ENCODE results near the gene OPRPN. TPM values are rescaled to one million over a fixed set of nuclear protein-coding genes. Genes with fewer than 3 reads are reported as not detected.

OPRPN gene, protein sequence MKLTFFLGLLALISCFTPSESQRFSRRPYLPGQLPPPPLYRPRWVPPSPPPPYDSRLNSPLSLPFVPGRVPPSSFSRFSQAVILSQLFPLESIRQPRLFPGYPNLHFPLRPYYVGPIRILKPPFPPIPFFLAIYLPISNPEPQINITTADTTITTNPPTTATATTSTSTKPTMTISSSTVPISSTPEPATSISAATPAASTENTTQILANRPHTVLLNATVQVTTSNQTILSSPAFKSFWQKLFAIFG
- total RNA-seq: not detected

DNA sequence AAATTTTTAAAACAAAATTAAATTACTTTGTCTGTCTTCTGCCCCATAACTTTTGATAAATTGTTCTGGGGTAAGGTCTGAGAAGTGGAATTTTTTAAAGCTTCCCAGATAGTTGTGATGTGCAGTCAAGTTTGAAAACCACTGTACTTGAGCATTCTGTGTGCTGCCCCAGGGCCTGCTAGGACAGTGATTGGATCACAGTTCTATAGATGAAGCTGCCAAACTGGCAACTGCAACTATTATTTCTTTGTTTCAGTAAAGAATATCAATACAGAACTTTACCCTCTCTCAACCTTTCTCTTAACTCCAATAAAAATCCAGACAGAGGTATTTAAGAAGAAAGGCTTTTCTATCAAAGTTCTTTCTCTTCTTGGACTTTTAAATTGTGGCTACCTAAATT lies at the start of gene OPRPN:
Gene OPRPN (plus strand): TSS at position 361 of the 400 bp plus-strand sequence. CDS start 1,346 bp downstream, outside the sequence.
- no peaks in the 10 kb centered on the region for H3K36me3 Mint-ChIP-seq
- no peak within 1 kb of the TSS for H3K4me3 Mint-ChIP-seq
- H3K27ac Mint-ChIP-seq: no peak within 1 kb of the TSS
- H3K27me3 Mint-ChIP-seq: no peaks in the 10 kb centered on the region
- no peaks in the 10 kb centered on the region for H3K4me1 Mint-ChIP-seq
- DNase-seq: no peak
- no peaks in the 10 kb centered on the region for H3K9me3 Mint-ChIP-seq

- Mint-ChIP-seq H3K36me3 (no peaks in the 10 kb centered on the region), H3K4me1 (no peaks in the 10 kb centered on the region), H3K27ac (no peak overlapping the region), H3K9me3 (no peaks in the 10 kb centered on the region), H3K4me3 (no peak overlapping the region), H3K27me3 (no peaks in the 10 kb centered on the region)
- DNase-seq: no peak
These were observed 41.6 kb upstream of the OPRPN start for GRCh38 chr4:70356185-70356584.

DNA sequence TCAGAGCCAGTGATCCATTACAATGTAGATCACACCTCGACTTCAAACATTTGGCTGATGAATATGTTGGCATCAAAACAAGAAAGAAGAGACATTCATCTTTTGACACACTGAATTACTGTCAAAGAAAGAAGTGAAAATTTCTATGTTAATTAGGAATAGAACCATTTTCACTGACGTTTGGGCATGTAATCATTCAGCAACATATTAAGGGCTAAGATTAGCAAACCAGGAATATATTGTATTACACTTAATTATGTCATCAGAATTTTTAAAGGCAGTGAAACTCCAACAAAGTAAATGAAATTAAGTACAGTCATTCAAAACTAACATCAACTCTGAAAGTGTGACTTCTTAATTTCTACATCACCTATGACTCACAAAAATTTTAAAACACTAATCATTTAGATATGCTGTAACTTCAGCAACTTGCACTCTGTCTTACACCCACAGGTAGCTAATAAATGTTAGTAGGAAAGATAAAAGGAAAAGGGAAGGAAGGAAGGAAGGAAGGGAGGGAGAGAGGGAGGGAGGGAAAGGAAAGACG lies 38.6 kb upstream of the OPRPN start:
- no peaks in the 10 kb centered on the region for H3K4me1 Mint-ChIP-seq
- H3K9me3 Mint-ChIP-seq: no peaks in the 10 kb centered on the region
- no peak overlapping the region for H3K27ac Mint-ChIP-seq
- no peaks in the 10 kb centered on the region for H3K27me3 Mint-ChIP-seq
- no peaks in the 10 kb centered on the region for H3K36me3 Mint-ChIP-seq
- H3K4me3 Mint-ChIP-seq: no peak overlapping the region
- no peak for DNase-seq

- no peaks in the 10 kb centered on the region for H3K36me3 Mint-ChIP-seq
- no peak within 1 kb of the TSS for H3K4me3 Mint-ChIP-seq
- no peak within 1 kb of the TSS for H3K27ac Mint-ChIP-seq
- H3K27me3 Mint-ChIP-seq: no peaks in the 10 kb centered on the region
- DNase-seq: no peak
- H3K4me1 Mint-ChIP-seq: no peaks in the 10 kb centered on the region
- H3K9me3 Mint-ChIP-seq: no peaks in the 10 kb centered on the region
These were observed 37.3 kb upstream of the OPRPN start, which contains the start of gene SMR3A for GRCh38 chr4:70360460-70360859. Gene SMR3A (plus strand): TSS chr4:70360760. CDS start chr4:70362116, 1,356 bp downstream.

DNA sequence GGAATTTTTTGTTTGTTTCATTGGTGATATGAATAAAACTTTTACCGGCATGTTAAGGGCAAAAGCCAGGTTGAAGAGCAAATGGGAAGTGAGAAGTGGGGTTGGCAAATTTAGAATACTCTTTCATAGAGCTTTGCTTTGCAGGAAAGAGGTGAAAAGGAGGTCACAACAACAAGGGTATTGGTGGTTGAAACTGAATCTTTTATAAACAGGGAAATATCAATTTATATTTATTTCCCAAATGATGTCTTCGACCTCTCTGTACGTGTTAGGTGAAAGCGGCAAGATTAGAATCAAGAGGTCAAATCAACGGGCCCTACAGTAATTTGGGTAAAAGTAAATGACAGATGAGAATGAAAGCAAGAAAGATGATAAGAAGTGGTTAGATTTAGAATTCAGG lies 33.7 kb upstream of the OPRPN start:
- Mint-ChIP-seq H3K9me3 (no peaks in the 10 kb centered on the region), H3K4me3 (no peak overlapping the region), H3K4me1 (no peaks in the 10 kb centered on the region), H3K36me3 (no peaks in the 10 kb centered on the region), H3K27ac (no peak overlapping the region), H3K27me3 (no peaks in the 10 kb centered on the region)
- DNase-seq: no peak

- DNase-seq: no peak
- H3K27ac Mint-ChIP-seq: no peak overlapping the region
- no peaks in the 10 kb centered on the region for H3K4me1 Mint-ChIP-seq
- H3K27me3 Mint-ChIP-seq: no peaks in the 10 kb centered on the region
- H3K4me3 Mint-ChIP-seq: no peak overlapping the region
- no peaks in the 10 kb centered on the region for H3K9me3 Mint-ChIP-seq
- no peaks in the 10 kb centered on the region for H3K36me3 Mint-ChIP-seq
These were observed 32.3 kb upstream of the OPRPN start for GRCh38 chr4:70365479-70365878.

DNA sequence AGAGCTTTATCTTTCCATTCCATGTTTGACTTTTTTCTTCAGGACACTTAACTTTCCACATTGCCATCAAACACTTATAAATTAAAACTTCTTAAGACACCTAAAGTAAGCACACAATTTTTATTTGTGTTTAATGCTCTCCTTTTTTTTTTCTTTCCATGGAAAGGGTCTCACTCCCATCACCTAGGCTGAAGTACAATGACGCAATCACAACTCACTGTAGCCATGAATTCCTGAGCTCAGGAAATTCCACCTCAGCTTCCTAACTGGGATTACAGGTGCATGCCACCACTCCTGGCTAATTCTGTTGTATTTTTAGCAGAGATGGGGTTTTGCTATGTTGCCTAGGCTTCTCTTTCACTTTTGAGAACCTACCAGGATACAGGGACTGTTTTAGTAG lies 29.9 kb upstream of the OPRPN start:
- no peaks in the 10 kb centered on the region for H3K4me1 Mint-ChIP-seq

GRCh38 chr4:70371987-70372386 lies 25.8 kb upstream of the OPRPN start:
- Mint-ChIP-seq H3K36me3 (no peaks in the 10 kb centered on the region), H3K9me3 (peaks cover 2% of the 10 kb centered on the region), H3K27ac (no peak overlapping the region), H3K27me3 (peaks cover 8% of the 10 kb centered on the region), H3K4me3 (no peak overlapping the region), H3K4me1 (no peaks in the 10 kb centered on the region)
- no peak for DNase-seq

More for the DNA sequence above, 29.9 kb upstream of the OPRPN start:
- Mint-ChIP-seq H3K36me3 (no peaks in the 10 kb centered on the region), H3K9me3 (no peaks in the 10 kb centered on the region), H3K27ac (no peak overlapping the region), H3K27me3 (no peaks in the 10 kb centered on the region), H3K4me3 (no peak overlapping the region)
- DNase-seq: no peak

GRCh38 chr4:70372760-70373159 lies 25.0 kb upstream of the OPRPN start:
- no peaks in the 10 kb centered on the region for H3K4me1 Mint-ChIP-seq

GRCh38 chr4:70380578-70380977 lies 17.2 kb upstream of the OPRPN start:
- no peak for DNase-seq
- Mint-ChIP-seq H3K4me3 (no peak overlapping the region), H3K27me3 (peaks cover 2% of the 10 kb centered on the region), H3K27ac (no peak overlapping the region), H3K4me1 (no peaks in the 10 kb centered on the region), H3K9me3 (peaks cover 2% of the 10 kb centered on the region), H3K36me3 (no peaks in the 10 kb centered on the region)

More at GRCh38 chr4:70372760-70373159, 25.0 kb upstream of the OPRPN start:
- Mint-ChIP-seq H3K4me3 (no peak overlapping the region), H3K27ac (no peak overlapping the region), H3K27me3 (peaks cover 8% of the 10 kb centered on the region), H3K36me3 (no peaks in the 10 kb centered on the region), H3K9me3 (peaks cover 2% of the 10 kb centered on the region)
- DNase-seq: no peak

DNA sequence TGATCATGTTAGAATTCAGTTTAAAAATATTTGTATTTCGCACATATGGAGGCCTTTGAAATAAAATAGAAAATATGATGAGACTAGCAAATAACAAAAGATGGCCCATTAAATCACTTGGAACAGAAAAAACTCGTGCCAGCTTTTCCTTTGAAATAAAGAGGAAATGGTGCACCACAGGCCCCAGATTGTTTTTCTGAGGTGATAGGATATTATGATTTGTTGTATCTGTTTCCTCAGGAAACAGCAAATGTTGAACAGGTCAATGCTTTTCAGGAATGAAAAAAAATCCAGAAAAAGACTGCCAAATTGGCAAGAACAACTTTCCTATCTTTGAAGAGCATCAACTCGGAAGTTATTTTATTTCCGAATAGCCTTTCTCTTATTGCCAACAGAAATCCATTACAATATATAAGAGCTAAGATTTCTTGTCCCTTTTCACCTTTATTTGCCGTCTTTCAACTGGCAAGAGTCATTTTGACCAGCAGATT lies 15.0 kb upstream of the OPRPN start, which contains the start of gene SMR3B:
Gene SMR3B (plus strand): TSS at position 441 of the 491 bp plus-strand sequence. CDS start 1,380 bp downstream, outside the sequence.
- H3K9me3 Mint-ChIP-seq: no peaks in the 10 kb centered on the region
- H3K4me1 Mint-ChIP-seq: no peaks in the 10 kb centered on the region
- H3K27ac Mint-ChIP-seq: no peak within 1 kb of the TSS
- no peak within 1 kb of the TSS for H3K4me3 Mint-ChIP-seq
- no peaks in the 10 kb centered on the region for H3K36me3 Mint-ChIP-seq
- H3K27me3 Mint-ChIP-seq: no peaks in the 10 kb centered on the region
- no peak for DNase-seq

DNA sequence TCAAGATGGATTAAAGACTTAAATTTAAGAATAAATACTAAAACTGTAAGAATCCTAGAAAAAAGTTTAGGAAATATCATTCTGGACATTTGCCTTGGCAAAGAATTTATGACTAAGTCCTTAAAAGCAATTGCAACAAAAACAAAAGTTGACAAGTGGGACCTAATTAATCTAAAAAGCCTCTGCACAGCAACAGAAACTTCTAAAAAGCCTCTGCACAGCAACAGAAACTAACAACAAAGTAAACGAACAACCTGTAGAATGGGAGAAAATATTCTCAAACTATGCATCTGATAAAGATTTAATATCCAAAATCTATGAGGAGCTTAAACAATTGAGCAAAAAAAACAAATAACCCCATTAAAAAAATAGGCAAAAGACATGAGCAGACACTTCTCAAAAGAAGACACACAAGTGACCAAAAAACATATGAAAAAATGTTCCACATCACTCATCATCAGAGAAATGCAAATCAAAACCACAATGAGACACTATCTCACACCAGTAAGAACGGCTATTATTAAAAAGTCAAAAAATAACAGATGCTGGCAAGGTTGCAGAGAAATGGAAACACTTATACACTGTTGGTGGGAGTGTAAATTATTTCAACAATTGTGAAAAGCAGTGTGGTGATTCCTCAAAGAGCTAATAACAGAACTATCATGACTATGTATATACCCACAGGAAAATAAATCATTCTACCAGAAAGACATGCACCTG lies 5.5 kb upstream of the OPRPN start:
- no peak for DNase-seq
- Mint-ChIP-seq H3K4me3 (no peak overlapping the region), H3K4me1 (no peaks in the 10 kb centered on the region), H3K36me3 (no peaks in the 10 kb centered on the region), H3K27ac (no peak overlapping the region), H3K9me3 (no peaks in the 10 kb centered on the region), H3K27me3 (no peaks in the 10 kb centered on the region)

DNA sequence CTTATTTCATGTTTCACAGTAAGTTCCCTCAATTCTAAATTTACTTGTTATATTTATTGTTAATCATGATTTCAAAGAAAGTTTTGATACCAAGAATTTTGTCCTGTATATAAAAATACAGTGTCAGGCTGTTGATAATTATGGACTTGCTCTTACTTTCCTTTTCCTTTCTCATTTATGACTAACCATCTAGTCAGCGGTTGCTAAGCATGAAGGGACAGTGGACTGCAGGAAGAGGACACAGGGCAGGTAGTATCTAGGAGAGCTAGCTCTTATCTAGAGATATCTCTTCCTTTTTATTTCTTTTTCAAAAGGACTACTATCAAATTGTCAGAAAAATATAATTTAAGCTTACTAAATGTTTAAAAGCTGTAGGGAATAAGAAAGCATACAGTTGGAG lies 1.6 kb downstream of the OPRPN start:
- no peak overlapping the region for H3K27ac Mint-ChIP-seq
- DNase-seq: no peak
- H3K9me3 Mint-ChIP-seq: no peaks in the 10 kb centered on the region
- H3K27me3 Mint-ChIP-seq: no peaks in the 10 kb centered on the region
- H3K36me3 Mint-ChIP-seq: no peaks in the 10 kb centered on the region
- H3K4me1 Mint-ChIP-seq: no peaks in the 10 kb centered on the region
- H3K4me3 Mint-ChIP-seq: no peak overlapping the region

DNA sequence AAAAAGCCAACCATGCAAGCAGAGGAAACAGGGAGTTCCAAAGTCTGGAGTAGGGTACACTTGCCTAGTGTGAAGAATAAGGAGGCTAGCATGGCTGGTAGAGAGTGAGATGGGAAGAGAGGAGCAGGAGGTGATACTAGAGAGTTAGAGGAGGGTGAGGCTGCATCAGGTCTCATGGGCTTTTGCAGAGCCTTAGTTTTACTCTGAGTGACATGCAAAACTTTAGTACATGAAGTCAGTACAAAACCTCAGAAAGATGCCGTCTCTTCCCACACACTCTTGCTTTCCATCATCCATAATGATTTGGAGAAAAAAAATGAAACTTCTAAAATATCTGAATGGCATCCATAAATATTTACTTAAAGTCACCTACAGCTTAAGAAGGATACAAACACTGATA lies 5.0 kb downstream of the OPRPN start:
- H3K4me1 Mint-ChIP-seq: no peaks in the 10 kb centered on the region
- no peak overlapping the region for H3K27ac Mint-ChIP-seq
- DNase-seq: no peak
- no peaks in the 10 kb centered on the region for H3K27me3 Mint-ChIP-seq
- H3K4me3 Mint-ChIP-seq: no peak overlapping the region
- H3K9me3 Mint-ChIP-seq: no peaks in the 10 kb centered on the region
- no peaks in the 10 kb centered on the region for H3K36me3 Mint-ChIP-seq

- Mint-ChIP-seq H3K27ac (no peak overlapping the region), H3K27me3 (no peaks in the 10 kb centered on the region), H3K36me3 (no peaks in the 10 kb centered on the region), H3K4me3 (no peak overlapping the region), H3K9me3 (no peaks in the 10 kb centered on the region), H3K4me1 (no peaks in the 10 kb centered on the region)
- DNase-seq: no peak
These were observed 8.0 kb downstream of the OPRPN start for GRCh38 chr4:70405765-70406164.

Data from activated naive CD8-positive, alpha-beta T cell treated with anti-CD3 and anti-CD28 coated beads for 36 hours (primary cell).